ENCODE data around the gene AMPD2.
"Not testable (repeated sequence)": the region's sequence is repeated elsewhere in the genome, so short reads cannot be mapped to it uniquely, and the experiment has no call there.

AMPD2 gene

GRCh38 chr1:109678637-109679036 is 59.0 kb downstream of the AMPD2 start:
- not testable (repeated sequence) for DNase-seq (ENCODE audit: low spot score)
